Memory B cell (primary cell): ENCODE measurements around the gene BACE1-AS.

ENCODE experiments used
- ATAC-seq: fragments of 150-1000 bp; cut with Tn5 transposase; 2 replicates; pipeline ENCODE4 v1.10.0; 2021; ENCODE audit warnings: low read depth, mild to moderate bottlenecking, moderate library complexity
- DNase-seq, 2 donors: peaks; one replicate each; pipeline ENCODE4 v3.0.0; 2022; ENCODE audit warnings: low spot score in 2 of 2
- H3K27ac Mint-ChIP-seq: one replicate; pipeline ENCODE4 v1.8.0; 2022; ENCODE audit warnings: mild to moderate bottlenecking, moderate library complexity, mixed read lengths
- H3K27me3 Mint-ChIP-seq: one replicate; pipeline ENCODE4 v1.8.0; 2022; ENCODE audit warnings: mixed read lengths
- H3K36me3 Mint-ChIP-seq: one replicate; pipeline ENCODE4 v1.8.0; 2022; ENCODE audit warnings: mild to moderate bottlenecking, mixed read lengths
- H3K4me1 Mint-ChIP-seq: one replicate; pipeline ENCODE4 v1.8.0; 2022; ENCODE audit warnings: mixed read lengths
- H3K4me3 Mint-ChIP-seq: one replicate; pipeline ENCODE4 v1.8.0; 2022; ENCODE audit warnings: mild to moderate bottlenecking, moderate library complexity, mixed read lengths
- H3K9me3 Mint-ChIP-seq: one replicate; pipeline ENCODE4 v1.8.0; 2022; ENCODE audit warnings: mixed read lengths

BACE1-AS gene

GRCh38 chr11:117300283-117300663, 9.1 kb downstream of the BACE1-AS start:
- peaks cover 14% of the 10 kb centered on the region for H3K27me3 Mint-ChIP-seq
- no peak for DNase-seq
- H3K27ac Mint-ChIP-seq, result no peak overlapping the region
- H3K9me3 Mint-ChIP-seq, result no peaks in the 10 kb centered on the region
- H3K4me1 Mint-ChIP-seq, result peaks cover 6% of the 10 kb centered on the region
- ATAC-seq, result no peak
- no peak overlapping the region for H3K4me3 Mint-ChIP-seq
- H3K36me3 Mint-ChIP-seq, result no peaks in the 10 kb centered on the region

DNA sequence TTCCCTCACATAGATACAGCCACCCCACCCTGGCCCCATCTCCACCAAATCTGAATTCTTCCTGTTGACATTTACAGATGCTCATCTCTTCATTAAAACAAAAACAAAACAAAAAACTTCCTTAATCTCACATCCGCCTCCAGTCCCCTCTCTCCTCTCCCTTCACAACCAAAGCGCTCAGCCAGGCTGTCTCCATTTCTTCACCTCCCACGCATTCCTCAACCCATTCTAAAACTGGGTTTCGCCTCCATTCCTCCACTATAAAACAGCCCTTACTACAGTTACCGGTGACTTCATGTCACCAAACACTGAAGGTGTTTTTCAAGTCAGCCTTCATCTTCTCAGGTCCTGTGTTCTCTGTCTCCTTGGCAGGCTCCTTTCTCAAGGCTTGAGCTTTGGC, 9.6 kb downstream of the BACE1-AS start:
- H3K27ac Mint-ChIP-seq, result peak overlapping the region; percentile 7
- H3K27me3 Mint-ChIP-seq, result peaks cover 14% of the 10 kb centered on the region

GRCh38 chr11:117302228-117302627, 11.1 kb downstream of the BACE1-AS start:
- Mint-ChIP-seq H3K4me1 (peaks cover 6% of the 10 kb centered on the region), H3K9me3 (no peaks in the 10 kb centered on the region), H3K4me3 (no peak overlapping the region), H3K27ac (no peak overlapping the region), H3K36me3 (no peaks in the 10 kb centered on the region), H3K27me3 (peaks cover 14% of the 10 kb centered on the region)
- DNase-seq (no peak), ATAC-seq (no peak)

More for the DNA sequence above, 9.6 kb downstream of the BACE1-AS start:
- ATAC-seq (no peak), DNase-seq (no peak)
- Mint-ChIP-seq H3K9me3 (no peaks in the 10 kb centered on the region), H3K4me1 (peaks cover 6% of the 10 kb centered on the region), H3K4me3 (no peak overlapping the region), H3K36me3 (no peaks in the 10 kb centered on the region)

DNA sequence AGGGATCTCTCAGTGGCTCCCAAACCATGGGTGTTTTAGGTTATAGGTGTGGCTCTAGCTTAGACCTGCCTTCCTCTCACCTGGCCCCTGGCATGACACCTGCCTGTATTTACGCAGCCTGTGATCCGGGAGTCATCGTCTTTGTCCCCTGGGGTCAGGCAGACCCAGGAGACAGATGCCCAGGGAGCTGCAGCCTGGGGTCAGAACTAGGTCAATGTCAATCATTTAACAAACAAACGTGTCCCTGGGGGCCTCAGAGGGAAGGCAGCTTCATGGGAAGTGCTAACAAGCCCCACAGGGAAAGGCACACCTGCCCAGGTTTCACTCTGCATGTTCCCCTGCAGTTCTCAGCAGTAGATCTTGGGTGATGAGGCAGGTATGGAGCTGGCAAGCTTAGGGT, 12.0 kb downstream of the BACE1-AS start:
- Mint-ChIP-seq H3K36me3 (no peaks in the 10 kb centered on the region), H3K9me3 (no peaks in the 10 kb centered on the region), H3K27ac (no peak overlapping the region), H3K4me3 (no peak overlapping the region), H3K4me1 (peaks cover 6% of the 10 kb centered on the region), H3K27me3 (peaks cover 16% of the 10 kb centered on the region)
- ATAC-seq (no peak), DNase-seq (no peak)

DNA sequence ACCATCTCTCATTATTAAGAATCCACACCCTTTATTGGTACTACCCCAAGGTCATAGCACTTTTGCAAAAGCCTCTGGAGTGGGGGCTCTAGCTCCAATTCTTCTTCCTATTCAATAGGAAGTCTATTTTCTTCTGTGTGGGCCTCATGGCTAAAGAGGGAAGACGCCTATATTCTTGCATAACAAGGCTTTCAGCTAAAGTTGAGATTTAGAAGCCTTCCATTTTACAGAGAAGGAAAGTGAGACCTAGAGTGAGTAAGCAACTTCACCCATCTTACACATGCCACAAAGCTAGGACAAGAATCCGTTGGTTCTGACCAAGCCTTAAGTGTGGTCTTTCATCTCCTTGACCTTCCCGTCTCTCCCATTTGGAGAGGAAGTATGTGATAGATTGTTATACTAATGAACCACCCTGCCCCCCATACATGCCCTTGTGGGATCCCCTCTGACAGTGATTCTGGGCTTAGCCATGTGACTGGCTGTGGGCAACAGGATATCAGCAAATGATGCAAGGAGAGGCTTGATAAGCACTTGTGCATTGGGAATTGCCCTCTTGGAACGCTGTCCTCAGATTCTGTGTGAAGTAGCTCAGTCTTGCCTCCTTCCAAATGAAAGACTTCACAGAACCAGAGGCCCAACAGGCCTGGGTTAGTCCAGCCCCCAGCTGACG, 12.6 kb downstream of the BACE1-AS start:
- ATAC-seq, result no peak
- Mint-ChIP-seq H3K27ac (no peak overlapping the region), H3K9me3 (no peaks in the 10 kb centered on the region), H3K4me3 (no peak overlapping the region), H3K27me3 (peaks cover 18% of the 10 kb centered on the region), H3K36me3 (no peaks in the 10 kb centered on the region), H3K4me1 (peaks cover 6% of the 10 kb centered on the region)
- DNase-seq, result no peak

DNA sequence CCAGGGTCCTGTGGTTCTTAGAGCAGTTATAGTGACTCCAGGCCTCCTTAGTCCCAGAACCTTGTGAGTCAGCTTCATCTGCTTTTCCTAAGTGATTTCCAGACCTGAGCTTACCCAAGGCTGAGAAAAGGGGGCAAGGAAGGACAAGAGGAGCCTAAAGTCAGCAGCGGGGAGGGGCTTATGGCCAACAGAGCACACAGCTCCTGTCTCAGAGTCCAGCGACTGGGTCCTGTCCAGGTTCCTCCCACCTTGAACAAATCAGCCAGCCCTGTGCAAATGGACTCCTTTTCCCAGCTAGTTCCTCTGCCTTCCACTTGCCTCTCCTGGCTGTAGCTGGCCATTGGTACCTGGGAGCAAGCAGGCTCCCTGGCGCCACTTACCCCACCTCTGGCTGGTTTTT, 14.0 kb downstream of the BACE1-AS start:
- Mint-ChIP-seq H3K9me3 (no peaks in the 10 kb centered on the region), H3K4me3 (no peak overlapping the region), H3K36me3 (no peaks in the 10 kb centered on the region), H3K4me1 (peaks cover 6% of the 10 kb centered on the region), H3K27me3 (peaks cover 26% of the 10 kb centered on the region), H3K27ac (no peak overlapping the region)
- ATAC-seq (no peak), DNase-seq (no peak)

DNA sequence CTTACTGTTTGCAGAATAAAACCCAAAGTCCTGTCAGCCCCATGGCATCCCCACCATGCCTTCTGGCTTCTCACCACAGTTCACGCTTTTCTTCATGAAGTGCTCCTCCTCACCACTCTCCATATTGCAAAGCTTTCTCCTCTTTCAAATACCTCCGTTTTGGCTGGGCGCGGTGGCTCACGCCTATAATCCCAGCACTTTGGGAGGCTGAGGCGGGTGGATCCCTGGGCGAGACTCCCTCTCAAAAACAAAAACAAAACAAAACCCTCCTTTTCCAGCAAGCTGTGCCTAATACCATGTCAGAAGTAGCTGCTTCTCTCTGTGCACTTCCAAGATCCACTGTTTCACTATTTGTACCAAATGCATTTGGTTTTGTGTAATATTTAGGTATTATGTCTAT, 18.2 kb downstream of the BACE1-AS start:
- Mint-ChIP-seq H3K9me3 (no peaks in the 10 kb centered on the region), H3K4me3 (no peak overlapping the region), H3K27me3 (peaks cover 28% of the 10 kb centered on the region), H3K36me3 (no peaks in the 10 kb centered on the region), H3K27ac (no peak overlapping the region), H3K4me1 (no peaks in the 10 kb centered on the region)
- ATAC-seq (no peak), DNase-seq (no peak)

- no peaks in the 10 kb centered on the region for H3K36me3 Mint-ChIP-seq
- H3K4me1 Mint-ChIP-seq, result peaks cover 3% of the 10 kb centered on the region
- DNase-seq (no peak), ATAC-seq (no peak)
- peaks cover 31% of the 10 kb centered on the region for H3K27me3 Mint-ChIP-seq
- H3K27ac Mint-ChIP-seq, result no peak overlapping the region
- no peaks in the 10 kb centered on the region for H3K9me3 Mint-ChIP-seq
- no peak overlapping the region for H3K4me3 Mint-ChIP-seq
Observed at GRCh38 chr11:117313091-117313490, 21.9 kb downstream of the BACE1-AS start.

DNA sequence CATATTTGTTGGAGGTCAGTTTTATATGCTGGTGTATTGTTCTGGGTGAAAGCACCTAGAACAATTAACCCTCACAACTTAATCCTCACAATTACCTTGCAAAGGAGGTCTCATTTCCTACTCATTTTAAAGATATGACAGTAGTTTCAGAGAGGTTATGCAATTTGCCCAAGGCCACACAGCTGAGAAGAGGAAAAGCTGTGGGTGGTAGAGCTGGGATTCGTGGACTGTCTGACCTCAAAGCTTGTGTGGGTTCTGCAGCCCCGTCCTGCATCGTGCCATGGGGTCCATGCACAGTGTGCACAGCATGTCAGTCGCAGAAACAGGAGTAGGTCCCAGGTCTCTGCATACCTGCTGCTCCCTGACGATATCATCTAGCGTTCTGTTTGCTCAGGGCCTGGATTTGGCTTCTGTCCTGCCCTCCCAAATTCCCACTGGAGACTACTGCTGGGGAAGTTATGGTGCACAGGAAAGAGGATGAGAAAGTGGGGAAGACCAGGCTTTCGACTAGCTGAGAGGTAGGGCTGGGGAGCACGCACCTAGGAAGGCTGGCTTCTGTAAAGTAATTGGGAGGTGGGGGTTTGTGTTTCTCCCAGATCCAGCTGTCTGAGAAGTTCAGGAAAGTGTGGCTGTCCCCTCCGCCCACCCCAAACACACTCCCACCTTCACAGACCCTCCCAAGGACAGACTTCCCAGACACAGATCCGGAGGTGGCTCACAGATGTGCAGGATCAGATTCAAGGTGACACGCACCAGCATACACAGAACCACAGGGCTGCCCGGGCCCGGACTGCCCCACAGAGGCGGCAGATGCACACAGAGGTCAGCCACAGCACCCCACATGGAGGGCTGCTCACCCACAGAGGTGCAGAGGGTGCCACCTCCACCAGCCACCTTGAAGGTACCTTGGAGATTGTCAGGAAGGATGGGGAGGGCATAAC, 23.0 kb downstream of the BACE1-AS start:
- H3K9me3 Mint-ChIP-seq, result no peaks in the 10 kb centered on the region
- peaks cover 3% of the 10 kb centered on the region for H3K4me1 Mint-ChIP-seq
- no peak overlapping the region for H3K27ac Mint-ChIP-seq
- peaks cover 27% of the 10 kb centered on the region for H3K27me3 Mint-ChIP-seq
- H3K36me3 Mint-ChIP-seq, result no peaks in the 10 kb centered on the region
- ATAC-seq (no peak), DNase-seq (no peak)
- H3K4me3 Mint-ChIP-seq, result peak overlapping the region; percentile 44

- Mint-ChIP-seq H3K9me3 (no peaks in the 10 kb centered on the region), H3K27me3 (peaks cover 22% of the 10 kb centered on the region), H3K27ac (no peak overlapping the region), H3K36me3 (no peaks in the 10 kb centered on the region), H3K4me3 (peak overlapping the region; percentile 44), H3K4me1 (peaks cover 3% of the 10 kb centered on the region)
- DNase-seq (no peak), ATAC-seq (no peak)
Observed at GRCh38 chr11:117314840-117315239, 23.7 kb downstream of the BACE1-AS start.

DNA sequence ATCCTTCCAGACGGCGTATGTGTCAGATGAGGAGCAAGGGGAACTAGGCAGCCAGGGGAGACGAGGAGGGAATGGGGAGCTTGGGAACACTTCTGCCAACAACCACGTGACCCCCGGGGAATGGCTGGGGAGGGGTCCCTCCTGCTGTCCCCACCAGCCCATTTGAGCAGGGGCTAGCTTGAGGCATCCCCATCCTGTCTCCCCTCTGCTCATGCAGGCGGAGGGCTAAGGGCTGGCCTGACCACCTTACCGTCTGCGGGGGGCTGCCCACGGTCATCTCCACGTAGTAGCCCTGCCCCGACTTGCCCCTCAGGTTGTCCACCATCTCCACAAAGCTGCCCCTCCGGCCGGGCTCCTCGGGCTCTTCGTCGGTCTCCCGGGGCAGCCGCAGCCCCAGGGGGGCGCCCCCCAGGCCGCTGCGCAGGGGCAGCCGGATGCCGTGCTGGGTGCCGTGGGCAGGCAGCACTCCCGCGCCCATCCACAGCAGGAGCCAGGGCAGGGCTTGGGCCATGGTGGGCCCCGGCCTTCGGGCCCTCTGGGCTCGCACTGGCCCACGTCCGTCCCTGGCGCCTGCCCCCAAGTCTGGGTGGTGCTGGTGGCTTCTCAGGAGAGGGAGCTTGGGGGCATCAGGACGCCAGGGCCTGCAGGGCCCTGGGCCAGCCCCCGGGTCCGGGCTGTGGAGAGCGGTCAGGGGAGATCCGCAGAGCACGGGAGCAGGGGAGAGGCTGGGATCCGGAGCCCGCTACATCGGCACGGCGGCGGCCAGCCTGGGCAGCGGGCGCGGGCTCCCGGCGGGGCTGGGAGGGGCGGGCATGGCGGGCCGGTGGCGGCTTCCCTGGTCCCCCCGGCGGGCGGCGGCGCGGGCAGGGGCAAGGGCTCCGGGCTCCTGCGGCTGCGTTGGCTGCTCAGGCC, 24.4 kb downstream of the BACE1-AS start:
- Mint-ChIP-seq H3K9me3 (no peaks in the 10 kb centered on the region), H3K4me3 (peak overlapping the region; percentile 64), H3K36me3 (no peaks in the 10 kb centered on the region), H3K4me1 (peaks cover 3% of the 10 kb centered on the region), H3K27ac (no peak overlapping the region), H3K27me3 (peaks cover 22% of the 10 kb centered on the region)
- ATAC-seq, result peak; percentile 56
- DNase-seq, result peak in 1 of 2 donors; percentile 42

GRCh38 chr11:117316197-117316961, 25.2 kb downstream of the BACE1-AS start, which contains the start of gene BACE1:
Gene BACE1 (minus strand): TSS chr11:117316256. CDS start chr11:117315795, 461 bp downstream.
- ATAC-seq (peak; percentile 27), DNase-seq (no peak)

DNA sequence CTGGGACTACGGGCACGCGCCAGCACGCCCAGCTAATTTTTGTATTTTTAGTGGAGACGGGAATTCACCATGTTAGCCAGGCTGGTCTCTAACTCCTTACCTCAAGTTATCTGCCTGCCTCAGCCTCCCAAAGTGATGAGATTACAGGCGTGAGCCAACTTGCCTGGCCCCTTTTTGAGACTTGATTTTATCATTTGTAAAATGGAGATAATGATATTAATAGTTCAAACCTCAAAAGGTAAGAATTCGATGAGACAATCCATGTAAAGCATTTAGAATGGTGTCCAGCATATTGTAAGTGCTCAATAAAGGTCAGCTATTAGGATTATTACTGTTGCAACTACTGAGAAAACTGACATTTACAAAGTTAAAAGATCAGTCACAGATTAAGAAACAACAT, 27.6 kb downstream of the BACE1-AS start:
- H3K27ac Mint-ChIP-seq, result no peak overlapping the region
- H3K4me1 Mint-ChIP-seq, result peaks cover 3% of the 10 kb centered on the region
- H3K36me3 Mint-ChIP-seq, result no peaks in the 10 kb centered on the region
- no peak for ATAC-seq
- DNase-seq, result no peak
- H3K9me3 Mint-ChIP-seq, result no peaks in the 10 kb centered on the region
- peaks cover 13% of the 10 kb centered on the region for H3K27me3 Mint-ChIP-seq
- H3K4me3 Mint-ChIP-seq, result no peak overlapping the region

More at GRCh38 chr11:117316197-117316961, 25.2 kb downstream of the BACE1-AS start, which contains the start of gene BACE1:
- peaks cover 20% of the 10 kb centered on the region for H3K27me3 Mint-ChIP-seq
- no peaks in the 10 kb centered on the region for H3K9me3 Mint-ChIP-seq
- H3K36me3 Mint-ChIP-seq, result no peaks in the 10 kb centered on the region
- peaks cover 3% of the 10 kb centered on the region for H3K4me1 Mint-ChIP-seq
- H3K4me3 Mint-ChIP-seq, result peak within 1 kb of the TSS; percentile 64
- H3K27ac Mint-ChIP-seq, result no peak within 1 kb of the TSS
